SJCRH30 (cell line): ENCODE measurements around the gene RBM33. TPM values are rescaled to one million over a fixed set of nuclear protein-coding genes. Genes with fewer than 3 reads are reported as not detected.

Experiments used
- DNase-seq, 2 experiments: peaks; one replicate each; pipeline ENCODE4 v3.0.0-alpha.2; 2015 to 2020
- H3K27ac ChIP-seq: fragments of 250-450 bp; sonication (Bioruptor Pico); 2 replicates; pipeline ENCODE4 v1.5.1; 2020; ENCODE audit warnings: mild to moderate bottlenecking, moderate library complexity
- H3K27me3 ChIP-seq: fragments of 250-450 bp; sonication (Bioruptor Pico); 2 replicates; pipeline ENCODE4 v1.5.1; 2020; ENCODE audit warnings: mild to moderate bottlenecking, moderate library complexity
- H3K36me3 ChIP-seq: fragments of 250-450 bp; sonication (Bioruptor Pico); 2 replicates; pipeline ENCODE4 v1.5.1; 2020; ENCODE audit warnings: mild to moderate bottlenecking, moderate library complexity
- H3K4me1 ChIP-seq: fragments of 250-450 bp; sonication (Bioruptor Pico); 2 replicates; pipeline ENCODE4 v1.5.1; 2020; ENCODE audit warnings: mild to moderate bottlenecking, moderate library complexity
- H3K4me3 ChIP-seq: fragments of 250-450 bp; sonication (Bioruptor Pico); 2 replicates; pipeline ENCODE4 v1.5.1; 2020; ENCODE audit warnings: mild to moderate bottlenecking, moderate library complexity
- H3K9me3 ChIP-seq: fragments of 250-450 bp; sonication (Bioruptor Pico); replicated peaks from 2 replicates; pipeline ENCODE4 v1.5.1; 2020; ENCODE audit warnings: mild to moderate bottlenecking, moderate library complexity
- total RNA-seq: library from RNA; depleted of rRNA; stranded (reverse); fragments of >200 nt; shearing (Covaris generic); gene quantifications from 2 replicates; pipeline ENCODE4 v1.2.3, GENCODE V29; 2014

Gene RBM33
- total RNA-seq, 1 experiment from 2014 or later = 38.7 TPM

GRCh38 chr7:155793720-155794119 is 149.3 kb downstream of the RBM33 start:
- H3K27me3 ChIP-seq = peaks cover 6% of the 10 kb centered on the region; the same call in 1 of the 2 replicates
- H3K4me1 ChIP-seq = no peaks in the 10 kb centered on the region
- H3K4me3 ChIP-seq = no peak overlapping the region
- no peak for DNase-seq
- no peaks in the 10 kb centered on the region for H3K9me3 ChIP-seq
- H3K27ac ChIP-seq = no peak overlapping the region
- H3K36me3 ChIP-seq = no peaks in the 10 kb centered on the region

GRCh38 chr7:155794196-155794595 is 149.7 kb downstream of the RBM33 start:
- Histone ChIP-seq H3K9me3 (no peaks in the 10 kb centered on the region), H3K36me3 (no peaks in the 10 kb centered on the region), H3K27me3 (peaks cover 7% of the 10 kb centered on the region; the same call in 1 of the 2 replicates), H3K4me1 (no peaks in the 10 kb centered on the region), H3K4me3 (no peak overlapping the region), H3K27ac (no peak overlapping the region)
- no peak for DNase-seq

DNA sequence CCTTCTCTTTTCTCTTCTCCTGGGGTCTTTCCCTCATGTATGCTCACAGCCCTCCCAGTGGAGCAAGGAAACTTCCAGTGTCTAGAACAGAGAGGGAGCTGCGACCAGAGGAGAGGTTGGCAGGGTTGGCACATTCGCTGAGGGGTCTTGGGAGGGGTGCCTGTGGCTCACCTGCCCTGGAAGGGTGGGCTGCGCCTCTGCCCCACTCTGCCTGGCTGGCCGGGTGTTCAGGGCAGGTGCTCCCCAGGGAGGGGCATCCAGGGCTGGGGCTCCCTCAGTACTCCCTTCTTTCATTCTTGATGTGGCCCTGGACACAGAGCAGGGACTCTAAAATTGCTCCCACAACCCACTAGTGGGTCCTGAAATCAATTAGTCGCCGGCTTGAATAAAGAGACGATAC is 150.9 kb downstream of the RBM33 start:
- H3K9me3 ChIP-seq = no peaks in the 10 kb centered on the region
- H3K4me1 ChIP-seq = no peaks in the 10 kb centered on the region
- H3K27me3 ChIP-seq = peaks cover 13% of the 10 kb centered on the region
- H3K27ac ChIP-seq = no peak overlapping the region
- H3K4me3 ChIP-seq = no peak overlapping the region
- no peaks in the 10 kb centered on the region for H3K36me3 ChIP-seq
- DNase-seq = no peak

GRCh38 chr7:155795951-155796350 is 151.5 kb downstream of the RBM33 start:
- Histone ChIP-seq H3K4me1 (no peaks in the 10 kb centered on the region), H3K27me3 (peaks cover 13% of the 10 kb centered on the region), H3K9me3 (no peaks in the 10 kb centered on the region), H3K36me3 (no peaks in the 10 kb centered on the region), H3K27ac (no peak overlapping the region), H3K4me3 (no peak overlapping the region)
- DNase-seq = no peak

- DNase-seq = peak; percentile 31 to 56
- Histone ChIP-seq H3K9me3 (no peaks in the 10 kb centered on the region), H3K36me3 (no peaks in the 10 kb centered on the region), H3K27ac (no peak overlapping the region), H3K27me3 (peaks cover 18% of the 10 kb centered on the region), H3K4me3 (no peak overlapping the region), H3K4me1 (no peaks in the 10 kb centered on the region)
These were observed 152.2 kb downstream of the RBM33 start for GRCh38 chr7:155796381-155797261.

DNA sequence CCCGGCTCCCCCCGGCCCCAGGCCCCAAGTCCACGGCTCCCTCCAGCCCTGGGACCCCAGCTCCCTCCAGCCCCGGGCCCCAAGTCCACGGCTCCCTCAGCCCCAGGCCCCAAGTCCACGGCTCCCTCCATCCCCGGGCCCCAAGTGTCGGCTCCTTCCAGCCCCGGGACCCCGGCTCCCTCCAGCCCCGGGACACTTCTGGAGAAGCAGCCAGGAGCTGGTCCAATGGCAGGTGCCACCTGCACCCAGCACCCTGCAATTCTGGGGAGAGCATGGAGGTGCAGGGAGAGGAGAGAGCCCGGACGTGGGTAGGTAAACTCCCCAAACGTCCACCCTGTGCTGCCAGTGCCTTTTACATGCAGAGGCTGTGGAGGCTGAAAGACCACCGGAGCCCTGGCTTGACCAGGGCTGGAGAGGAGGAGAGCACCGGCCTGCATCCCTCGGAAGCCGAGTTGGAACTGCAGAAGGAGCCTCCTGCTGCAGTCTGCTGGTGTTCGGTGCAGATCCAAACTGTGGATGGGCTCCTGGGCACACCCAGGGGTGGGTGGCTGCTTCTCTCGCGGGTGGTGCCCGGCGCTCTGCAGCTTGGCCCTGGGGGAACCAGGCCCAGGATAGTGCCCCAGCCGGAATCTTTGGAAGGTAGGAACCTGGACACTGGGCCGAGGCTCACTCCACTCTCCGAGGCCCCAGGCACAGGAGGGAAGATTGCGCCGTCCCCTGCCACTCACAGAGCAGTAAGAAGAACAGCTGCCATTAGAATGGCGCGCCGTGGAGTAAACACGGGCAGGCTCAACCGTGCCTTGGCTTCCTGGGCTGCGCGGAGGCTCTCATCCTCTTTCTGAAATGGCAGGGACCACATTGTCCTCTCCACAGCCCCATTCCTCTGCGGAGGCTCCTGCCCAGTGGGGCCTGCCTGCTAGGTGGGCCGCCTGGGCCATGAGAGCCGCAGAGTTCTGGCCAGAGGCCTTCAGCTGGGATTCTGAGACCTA is 153.1 kb downstream of the RBM33 start:
- H3K4me3 ChIP-seq = no peak overlapping the region
- H3K4me1 ChIP-seq = no peaks in the 10 kb centered on the region
- no peaks in the 10 kb centered on the region for H3K9me3 ChIP-seq
- H3K27ac ChIP-seq = no peak overlapping the region
- H3K27me3 ChIP-seq = peaks cover 18% of the 10 kb centered on the region
- H3K36me3 ChIP-seq = no peaks in the 10 kb centered on the region
- no peak for DNase-seq

DNA sequence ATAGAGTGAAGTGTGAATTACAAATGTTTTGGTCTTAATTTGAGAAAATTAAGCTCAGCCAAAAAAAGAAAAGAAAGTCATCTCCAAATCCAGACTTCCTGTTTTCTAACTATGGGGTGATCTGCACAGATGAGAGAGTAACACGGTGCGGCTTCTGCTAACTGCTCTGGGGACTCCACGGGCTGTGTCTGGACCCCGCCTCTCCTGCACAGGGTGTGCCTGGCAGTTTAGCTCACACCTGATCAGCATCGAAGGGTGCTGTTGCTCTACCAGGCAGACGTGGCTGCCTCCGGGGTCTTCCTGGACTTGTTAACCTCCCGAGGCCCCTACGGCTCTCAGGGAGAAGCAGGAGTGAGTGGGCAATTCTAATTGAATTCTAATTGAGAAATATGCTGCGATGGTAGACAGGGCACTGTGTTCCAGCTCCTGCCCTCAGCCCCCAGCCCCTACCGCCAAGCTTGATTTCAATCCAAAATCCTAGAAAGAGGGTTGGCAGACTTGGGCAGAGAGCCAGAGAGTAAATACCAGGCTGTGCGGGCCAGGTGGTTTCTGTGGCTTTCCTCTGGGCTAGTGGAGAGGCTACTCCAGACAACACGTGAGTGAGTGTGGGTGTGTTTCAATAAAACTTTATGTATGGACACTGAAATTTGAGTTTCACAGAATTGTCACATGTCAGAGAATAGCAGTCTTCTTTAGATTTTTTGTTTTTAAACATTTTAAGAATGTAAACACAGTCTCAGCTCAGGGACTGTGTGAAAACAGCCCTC is 154.4 kb downstream of the RBM33 start:
- DNase-seq = no peak
- H3K27ac ChIP-seq = no peak overlapping the region
- H3K4me1 ChIP-seq = no peaks in the 10 kb centered on the region
- no peaks in the 10 kb centered on the region for H3K36me3 ChIP-seq
- H3K9me3 ChIP-seq = no peaks in the 10 kb centered on the region
- no peak overlapping the region for H3K4me3 ChIP-seq
- H3K27me3 ChIP-seq = peaks cover 18% of the 10 kb centered on the region

DNA sequence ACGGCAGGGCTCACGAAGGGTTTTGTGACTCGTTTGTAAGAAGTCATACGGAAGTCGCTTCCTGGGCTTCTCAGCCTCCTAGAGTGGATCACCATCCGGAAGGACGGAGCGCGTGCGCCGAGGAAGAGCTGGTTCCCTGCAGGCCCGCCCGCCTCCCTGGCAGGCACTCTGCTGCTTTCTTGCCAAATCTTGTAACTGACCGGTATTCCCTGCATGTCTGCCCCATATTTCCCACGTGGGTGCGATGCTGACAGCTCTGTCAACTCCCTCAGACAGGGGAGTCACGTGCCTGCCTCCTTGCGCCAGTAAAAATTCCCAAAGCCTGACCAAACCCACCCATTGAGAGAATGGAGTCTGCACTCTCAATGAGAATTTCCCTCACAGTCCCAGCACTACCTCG is 155.1 kb downstream of the RBM33 start:
- H3K36me3 ChIP-seq = no peaks in the 10 kb centered on the region
- H3K27ac ChIP-seq = no peak overlapping the region
- peaks cover 18% of the 10 kb centered on the region for H3K27me3 ChIP-seq
- no peaks in the 10 kb centered on the region for H3K4me1 ChIP-seq
- DNase-seq = no peak
- no peak overlapping the region for H3K4me3 ChIP-seq
- H3K9me3 ChIP-seq = no peaks in the 10 kb centered on the region

- H3K27me3 ChIP-seq = peaks cover 18% of the 10 kb centered on the region
- no peak overlapping the region for H3K4me3 ChIP-seq
- no peak for DNase-seq
- H3K27ac ChIP-seq = no peak overlapping the region
- H3K36me3 ChIP-seq = no peaks in the 10 kb centered on the region
- no peaks in the 10 kb centered on the region for H3K4me1 ChIP-seq
- no peaks in the 10 kb centered on the region for H3K9me3 ChIP-seq
These were observed 155.8 kb downstream of the RBM33 start for GRCh38 chr7:155800301-155800700.

DNA sequence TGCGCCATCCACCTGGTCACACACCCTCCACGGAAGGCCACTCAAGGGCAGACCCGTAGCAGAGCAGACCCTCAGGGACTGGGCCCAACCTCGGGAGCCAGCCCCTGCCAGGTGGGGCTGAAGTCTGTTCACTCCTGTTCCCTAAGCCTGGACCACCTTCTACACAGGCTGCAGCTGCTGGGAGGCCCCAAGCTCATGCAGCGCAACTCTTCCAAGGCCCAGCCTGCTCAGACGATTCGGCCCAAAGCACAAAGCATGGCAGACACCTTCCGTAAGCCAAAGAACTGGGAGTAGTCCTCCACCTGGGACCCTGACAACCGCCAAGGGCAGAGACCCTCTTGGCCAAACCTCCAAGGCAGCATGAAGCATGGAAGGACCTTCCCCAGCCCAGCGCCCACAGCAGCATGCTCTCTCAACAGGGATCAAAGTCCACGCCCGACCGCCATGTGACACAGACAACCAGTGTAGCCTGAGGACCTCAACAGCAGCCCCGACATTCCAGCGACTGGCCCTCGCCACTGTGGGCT is 156.3 kb downstream of the RBM33 start:
- Histone ChIP-seq H3K9me3 (no peaks in the 10 kb centered on the region), H3K36me3 (no peaks in the 10 kb centered on the region), H3K4me3 (no peak overlapping the region), H3K27me3 (peaks cover 18% of the 10 kb centered on the region), H3K4me1 (no peaks in the 10 kb centered on the region), H3K27ac (no peak overlapping the region)
- DNase-seq = no peak

- H3K9me3 ChIP-seq = no peaks in the 10 kb centered on the region
- no peaks in the 10 kb centered on the region for H3K36me3 ChIP-seq
- peaks cover 18% of the 10 kb centered on the region for H3K27me3 ChIP-seq
- no peak overlapping the region for H3K4me3 ChIP-seq
- no peak overlapping the region for H3K27ac ChIP-seq
- no peaks in the 10 kb centered on the region for H3K4me1 ChIP-seq
- DNase-seq = no peak
These were observed 157.8 kb downstream of the RBM33 start for GRCh38 chr7:155802291-155802690.

DNA sequence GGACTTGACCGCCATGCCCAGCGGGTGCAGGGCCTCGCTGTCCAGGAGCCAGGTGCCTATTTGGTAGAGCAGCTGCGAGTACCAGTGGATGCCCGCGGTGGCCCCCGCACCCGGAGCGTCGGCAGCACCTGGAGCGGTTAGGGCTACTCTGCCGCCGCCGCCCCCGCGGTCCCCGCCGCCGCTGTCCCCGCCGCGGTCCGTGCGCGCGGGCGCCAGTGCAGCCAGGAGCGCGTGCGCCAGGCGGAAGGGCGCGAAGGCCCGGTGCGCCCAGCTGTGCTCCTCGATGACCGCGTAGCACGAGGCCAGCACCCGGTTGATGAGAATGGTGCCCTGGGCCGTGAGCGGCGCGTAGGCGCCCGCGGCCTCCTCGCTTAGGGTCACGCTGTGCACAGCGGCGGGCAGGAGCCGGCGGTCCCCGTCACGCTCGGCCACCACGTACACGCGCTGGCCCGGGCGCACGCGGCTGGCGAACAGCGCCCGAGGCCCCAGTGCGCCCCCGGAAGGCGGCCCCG is 158.5 kb downstream of the RBM33 start:
- no peak for DNase-seq
- Histone ChIP-seq H3K27ac (no peak overlapping the region), H3K27me3 (peaks cover 16% of the 10 kb centered on the region), H3K4me3 (no peak overlapping the region), H3K4me1 (no peaks in the 10 kb centered on the region), H3K9me3 (no peaks in the 10 kb centered on the region), H3K36me3 (no peaks in the 10 kb centered on the region)

DNA sequence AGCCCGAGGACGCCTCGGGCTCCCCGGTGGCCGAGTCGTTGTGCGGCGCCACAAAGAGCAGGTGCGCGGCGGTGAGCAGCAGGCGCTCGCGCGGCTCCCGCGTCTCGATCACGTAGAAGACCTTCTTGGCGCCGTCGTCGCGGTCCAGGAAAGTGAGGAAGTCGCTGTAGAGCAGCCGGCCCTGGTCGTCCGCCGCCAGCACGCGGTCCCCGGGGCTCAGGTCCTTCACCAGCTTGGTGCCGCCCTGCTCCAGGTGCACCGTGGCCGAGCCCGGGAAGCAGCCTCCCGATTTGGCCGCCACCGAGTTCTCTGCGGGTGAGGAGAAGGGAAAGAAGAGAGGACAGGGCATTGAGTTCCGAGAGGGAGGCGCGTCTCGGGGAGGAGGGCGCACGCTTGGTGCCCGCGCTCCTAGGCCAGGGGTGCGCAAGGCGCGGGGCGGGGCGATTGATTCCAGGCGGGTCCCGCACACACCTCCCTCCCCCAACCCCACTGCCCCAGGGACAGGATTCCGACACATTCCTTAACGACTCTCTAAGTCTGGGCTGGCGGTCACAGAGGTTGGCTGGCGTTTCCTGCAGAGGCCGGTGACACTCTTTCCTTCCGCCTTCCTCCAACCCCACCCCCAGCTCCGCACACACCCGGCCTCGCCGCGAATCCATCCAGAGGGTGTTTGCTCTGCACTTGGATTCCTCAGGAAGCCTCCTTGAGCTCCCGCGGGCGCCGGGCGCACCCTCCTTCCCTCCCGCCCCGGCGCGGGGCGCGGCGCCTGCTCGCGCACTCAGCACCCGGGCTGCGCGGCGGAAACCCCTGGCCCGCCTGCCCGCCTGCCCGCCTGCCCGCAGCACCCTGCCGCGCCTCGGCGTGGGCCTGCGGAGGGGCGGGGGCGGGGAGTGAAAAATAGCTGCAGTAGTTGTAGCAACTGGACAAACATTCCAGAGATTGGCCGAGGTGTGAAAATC is 159.2 kb downstream of the RBM33 start:
- no peaks in the 10 kb centered on the region for H3K4me1 ChIP-seq
- peaks cover 12% of the 10 kb centered on the region for H3K27me3 ChIP-seq
- no peak overlapping the region for H3K4me3 ChIP-seq
- no peaks in the 10 kb centered on the region for H3K9me3 ChIP-seq
- no peaks in the 10 kb centered on the region for H3K36me3 ChIP-seq
- DNase-seq = no peak
- no peak overlapping the region for H3K27ac ChIP-seq
